D721Med (cell line): Measurements from ENCODE around the gene ZNF552.

Experiments used
- DNase-seq: peaks from one replicate; pipeline ENCODE4 v3.0.0; 2011; ENCODE audit warnings: low spot score; ENCODE audit not compliant: insufficient read length
- FAIRE-seq: peaks from 2 replicates; lab custom pipeline; 2011; peaks lifted over from hg19 to GRCh38; lab: Jason Lieb, UNC
- CTCF ChIP-seq: IDR thresholded peaks from 2 replicates; pipeline ENCODE4 v1.5.1; 2012; ENCODE audit warnings: mild to moderate bottlenecking, control low read depth; ENCODE audit not compliant: insufficient read depth; ENCODE audit errors: missing control alignments

The ZNF552 gene

GRCh38 chr19:57769345-57770131 is 45.2 kb downstream of the ZNF552 start, which contains the start of gene ZNF586:
Gene ZNF586 (plus strand): TSS chr19:57769676. CDS start chr19:57769843, 167 bp downstream.
- no peak for TF ChIP-seq CTCF
- FAIRE-seq (peak; percentile 38), DNase-seq (peak; percentile 94)

GRCh38 chr19:57759096-57759495 is 55.6 kb downstream of the ZNF552 start:
- no peak for TF ChIP-seq CTCF
- FAIRE-seq = no peak
- no peak for DNase-seq

GRCh38 chr19:57757941-57758340 is 56.8 kb downstream of the ZNF552 start:
- no peak for FAIRE-seq
- TF ChIP-seq CTCF = no peak
- DNase-seq = no peak
